ENCODE results near the gene CCDC68.
A peak's percentile ranks its signal among the peaks of the same experiment; 100 is the strongest.

CCDC68 gene

DNA sequence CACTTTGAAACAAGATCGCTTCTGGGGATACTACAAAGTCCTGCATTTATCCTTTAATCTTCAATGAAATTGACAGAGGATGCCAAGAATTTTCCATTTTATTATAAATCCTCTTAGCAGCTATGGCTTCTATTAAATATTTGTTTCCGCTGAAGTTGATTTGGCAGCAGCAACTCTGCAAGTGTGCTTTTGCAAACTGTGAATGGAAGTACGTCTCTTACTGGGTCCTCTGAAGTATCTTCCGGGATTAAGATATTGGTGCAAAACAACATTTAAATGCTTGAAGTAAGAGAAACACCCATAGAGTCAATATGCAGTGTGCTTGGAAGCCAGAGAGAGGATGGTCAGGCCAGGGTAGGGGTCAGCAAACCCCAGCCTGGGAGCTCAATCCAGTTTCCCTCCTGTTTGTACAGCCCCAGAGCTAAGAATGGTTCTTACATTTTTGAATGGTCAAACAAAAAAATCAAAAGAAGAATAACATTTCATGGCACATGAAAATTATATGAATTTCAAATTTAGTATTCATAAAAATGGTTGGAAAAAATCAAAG is 13.6 kb downstream of the CCDC68 start:
- Histone ChIP-seq H4K20me1 (ENCODE audit: insufficient read depth, low read length) (no peaks in the 10 kb centered on the region), H2AFZ (ENCODE audit: low read length) (peak overlapping the region; percentile 92), H3K4me2 (ENCODE audit: low read depth, low read length) (peak overlapping the region; percentile 72), H3K79me2 (ENCODE audit: low read length) (no peaks in the 10 kb centered on the region), H3K4me3 (ENCODE audit: low read length) (peak overlapping the region; percentile 70), H3K9me2 (replicated peaks; ENCODE audit: insufficient read depth, low read length) (no peaks in the 10 kb centered on the region), H3K9ac (ENCODE audit: low read length) (peak overlapping the region; percentile 61; the same call in 1 of the 2 replicates), H3K4me1 (ENCODE audit: low read length) (0 out of 2 replicates have a peak, but pooled peaks cover 4% of the 10 kb centered on the region), H3F3A (ENCODE audit: insufficient read depth, low read length) (no peaks in the 10 kb centered on the region), H3K27ac (ENCODE audit: low read length) (no peak overlapping the region), H3K9me3 (replicated peaks; ENCODE audit: insufficient read depth, low read length) (no peaks in the 10 kb centered on the region), H3K27me3 (replicated peaks; ENCODE audit: insufficient read depth, low read length) (no peaks in the 10 kb centered on the region), H3K36me3 (replicated peaks; ENCODE audit: insufficient read depth, low read length) (no peaks in the 10 kb centered on the region)
- TF ChIP-seq, protein P1, sequence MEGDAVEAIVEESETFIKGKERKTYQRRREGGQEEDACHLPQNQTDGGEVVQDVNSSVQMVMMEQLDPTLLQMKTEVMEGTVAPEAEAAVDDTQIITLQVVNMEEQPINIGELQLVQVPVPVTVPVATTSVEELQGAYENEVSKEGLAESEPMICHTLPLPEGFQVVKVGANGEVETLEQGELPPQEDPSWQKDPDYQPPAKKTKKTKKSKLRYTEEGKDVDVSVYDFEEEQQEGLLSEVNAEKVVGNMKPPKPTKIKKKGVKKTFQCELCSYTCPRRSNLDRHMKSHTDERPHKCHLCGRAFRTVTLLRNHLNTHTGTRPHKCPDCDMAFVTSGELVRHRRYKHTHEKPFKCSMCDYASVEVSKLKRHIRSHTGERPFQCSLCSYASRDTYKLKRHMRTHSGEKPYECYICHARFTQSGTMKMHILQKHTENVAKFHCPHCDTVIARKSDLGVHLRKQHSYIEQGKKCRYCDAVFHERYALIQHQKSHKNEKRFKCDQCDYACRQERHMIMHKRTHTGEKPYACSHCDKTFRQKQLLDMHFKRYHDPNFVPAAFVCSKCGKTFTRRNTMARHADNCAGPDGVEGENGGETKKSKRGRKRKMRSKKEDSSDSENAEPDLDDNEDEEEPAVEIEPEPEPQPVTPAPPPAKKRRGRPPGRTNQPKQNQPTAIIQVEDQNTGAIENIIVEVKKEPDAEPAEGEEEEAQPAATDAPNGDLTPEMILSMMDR (IDR thresholded peaks at IDR 0.05; ENCODE audit: low read length): no peak
- TF ChIP-seq EZH2phosphoT487 (IDR thresholded peaks at IDR 0.05; ENCODE audit: low read length) (no peak), EZH2 (optimal IDR thresholded peaks at IDR 0.05; ENCODE audit: low read depth, low read length) (no peak)
- no peak for DNase-seq

- no peaks in the 10 kb centered on the region for H3K27me3 ChIP-seq (replicated peaks; ENCODE audit: insufficient read depth, low read length)
Observed at GRCh38 chr18:54942569-54942968, 16.7 kb downstream of the CCDC68 start.

DNA sequence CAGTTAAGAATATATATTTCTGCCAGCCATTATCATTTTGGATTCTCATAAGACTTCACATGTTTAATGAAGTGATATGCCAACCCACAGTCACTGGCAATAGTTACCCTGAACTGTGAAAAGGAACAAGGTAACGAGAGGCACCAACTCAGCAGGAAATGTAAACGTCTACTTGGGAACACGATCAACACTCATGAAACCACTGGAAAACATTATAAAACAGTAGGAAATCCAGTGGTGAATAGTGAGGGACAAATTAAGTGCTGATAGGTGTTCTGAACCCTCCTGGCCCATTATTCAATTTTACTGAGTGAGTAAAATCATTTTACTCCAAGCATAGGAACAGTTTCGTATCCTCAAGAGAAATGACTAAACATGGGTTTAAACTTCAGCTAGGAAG is 17.1 kb downstream of the CCDC68 start:
- no peaks in the 10 kb centered on the region for H3F3A ChIP-seq (ENCODE audit: insufficient read depth, low read length)
- no peak overlapping the region for H3K27ac ChIP-seq (ENCODE audit: low read length)
- H3K4me1 ChIP-seq (ENCODE audit: low read length): 0 out of 2 replicates have a peak, but pooled peaks cover 4% of the 10 kb centered on the region

More at GRCh38 chr18:54942569-54942968, 16.7 kb downstream of the CCDC68 start:
- Histone ChIP-seq H3K79me2 (ENCODE audit: low read length) (no peaks in the 10 kb centered on the region), H3F3A (ENCODE audit: insufficient read depth, low read length) (no peaks in the 10 kb centered on the region), H3K27ac (ENCODE audit: low read length) (no peak overlapping the region), H3K9ac (ENCODE audit: low read length) (no peak overlapping the region), H3K4me2 (ENCODE audit: low read depth, low read length) (no peak overlapping the region), H3K9me3 (replicated peaks; ENCODE audit: insufficient read depth, low read length) (no peaks in the 10 kb centered on the region), H3K9me2 (replicated peaks; ENCODE audit: insufficient read depth, low read length) (no peaks in the 10 kb centered on the region), H2AFZ (ENCODE audit: low read length) (no peak overlapping the region), H3K4me3 (ENCODE audit: low read length) (no peak overlapping the region), H3K4me1 (ENCODE audit: low read length) (0 out of 2 replicates have a peak, but pooled peaks cover 4% of the 10 kb centered on the region), H4K20me1 (ENCODE audit: insufficient read depth, low read length) (no peaks in the 10 kb centered on the region), H3K36me3 (replicated peaks; ENCODE audit: insufficient read depth, low read length) (no peaks in the 10 kb centered on the region)
- DNase-seq: no peak
- TF ChIP-seq, protein P1 (IDR thresholded peaks at IDR 0.05; ENCODE audit: low read length): no peak
- TF ChIP-seq EZH2phosphoT487 (IDR thresholded peaks at IDR 0.05; ENCODE audit: low read length) (no peak), EZH2 (optimal IDR thresholded peaks at IDR 0.05; ENCODE audit: low read depth, low read length) (no peak)

More for the DNA sequence above, 17.1 kb downstream of the CCDC68 start:
- Histone ChIP-seq H3K36me3 (replicated peaks; ENCODE audit: insufficient read depth, low read length) (no peaks in the 10 kb centered on the region), H3K79me2 (ENCODE audit: low read length) (no peaks in the 10 kb centered on the region), H4K20me1 (ENCODE audit: insufficient read depth, low read length) (no peaks in the 10 kb centered on the region), H3K9me3 (replicated peaks; ENCODE audit: insufficient read depth, low read length) (no peaks in the 10 kb centered on the region), H3K4me3 (ENCODE audit: low read length) (no peak overlapping the region), H2AFZ (ENCODE audit: low read length) (no peak overlapping the region), H3K9me2 (replicated peaks; ENCODE audit: insufficient read depth, low read length) (no peaks in the 10 kb centered on the region), H3K9ac (ENCODE audit: low read length) (no peak overlapping the region), H3K27me3 (replicated peaks; ENCODE audit: insufficient read depth, low read length) (no peaks in the 10 kb centered on the region), H3K4me2 (ENCODE audit: low read depth, low read length) (no peak overlapping the region)
- TF ChIP-seq EZH2 (optimal IDR thresholded peaks at IDR 0.05; ENCODE audit: low read depth, low read length) (no peak), EZH2phosphoT487 (IDR thresholded peaks at IDR 0.05; ENCODE audit: low read length) (no peak)
- TF ChIP-seq, protein P1 (IDR thresholded peaks at IDR 0.05; ENCODE audit: low read length): no peak
- no peak for DNase-seq

Measured in MM.1S (cell line).